Ovary (tissue), 3 donors: Measurements from ENCODE around the gene PGAM5.

ENCODE experiments used
- CTCF ChIP-seq, 3 donors: fragments of 450-650 bp in 2 of 3; fragments of 200-600 bp in 1 of 3; IDR thresholded peaks; one replicate each; pipeline versions ENCODE4 v1.5.1 to v1.8.0; 2016 to 2022; ENCODE audit warnings: antibody characterized with exemption in 3 of 3, mild to moderate bottlenecking in 1 of 3
- POLR2A ChIP-seq: fragments of 450-650 bp; IDR thresholded peaks from one replicate; pipeline ENCODE4 v1.6.1; 2017; ENCODE audit warnings: antibody characterized with exemption, mild to moderate bottlenecking, moderate library complexity
- donor health status: DM: no; HTN: no; CAD: no.

DNA sequence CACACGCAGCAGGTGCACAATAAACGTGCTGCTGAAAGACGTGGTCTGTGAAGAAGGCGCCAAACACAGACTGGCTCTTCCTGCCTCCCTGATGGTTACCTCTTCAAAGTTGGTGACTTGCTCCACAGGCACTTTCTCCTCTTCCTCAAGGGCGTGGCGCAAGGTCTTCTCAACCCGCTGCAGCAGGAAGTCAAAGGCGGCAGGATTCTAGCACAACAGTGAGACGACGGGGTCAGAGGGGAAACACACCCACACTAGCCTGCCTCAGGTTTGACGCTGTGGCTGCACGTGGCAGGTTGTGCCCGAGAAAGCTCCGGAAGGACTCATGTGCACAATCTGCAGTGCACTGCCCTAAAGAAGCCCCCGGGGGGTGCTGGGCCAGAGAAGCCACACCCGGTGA is 38.5 kb upstream of the PGAM5 start:
- TF ChIP-seq CTCF (IDR thresholded peaks at IDR 0.05): no peak
- TF ChIP-seq POLR2A: no peak
